Embryonic facial prominence (tissue), 1 donor: ENCODE measurements around the gene AAGAB.
"Not testable (repeated sequence)": the region's sequence is repeated elsewhere in the genome, so short reads cannot be mapped to it uniquely, and the experiment has no call there.

Source experiments
- DNase-seq: peaks from one replicate; pipeline ENCODE4 v3.0.0-alpha.2; 2016; ENCODE audit errors: extremely low spot score

Gene AAGAB, protein sequence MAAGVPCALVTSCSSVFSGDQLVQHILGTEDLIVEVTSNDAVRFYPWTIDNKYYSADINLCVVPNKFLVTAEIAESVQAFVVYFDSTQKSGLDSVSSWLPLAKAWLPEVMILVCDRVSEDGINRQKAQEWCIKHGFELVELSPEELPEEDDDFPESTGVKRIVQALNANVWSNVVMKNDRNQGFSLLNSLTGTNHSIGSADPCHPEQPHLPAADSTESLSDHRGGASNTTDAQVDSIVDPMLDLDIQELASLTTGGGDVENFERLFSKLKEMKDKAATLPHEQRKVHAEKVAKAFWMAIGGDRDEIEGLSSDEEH

DNA sequence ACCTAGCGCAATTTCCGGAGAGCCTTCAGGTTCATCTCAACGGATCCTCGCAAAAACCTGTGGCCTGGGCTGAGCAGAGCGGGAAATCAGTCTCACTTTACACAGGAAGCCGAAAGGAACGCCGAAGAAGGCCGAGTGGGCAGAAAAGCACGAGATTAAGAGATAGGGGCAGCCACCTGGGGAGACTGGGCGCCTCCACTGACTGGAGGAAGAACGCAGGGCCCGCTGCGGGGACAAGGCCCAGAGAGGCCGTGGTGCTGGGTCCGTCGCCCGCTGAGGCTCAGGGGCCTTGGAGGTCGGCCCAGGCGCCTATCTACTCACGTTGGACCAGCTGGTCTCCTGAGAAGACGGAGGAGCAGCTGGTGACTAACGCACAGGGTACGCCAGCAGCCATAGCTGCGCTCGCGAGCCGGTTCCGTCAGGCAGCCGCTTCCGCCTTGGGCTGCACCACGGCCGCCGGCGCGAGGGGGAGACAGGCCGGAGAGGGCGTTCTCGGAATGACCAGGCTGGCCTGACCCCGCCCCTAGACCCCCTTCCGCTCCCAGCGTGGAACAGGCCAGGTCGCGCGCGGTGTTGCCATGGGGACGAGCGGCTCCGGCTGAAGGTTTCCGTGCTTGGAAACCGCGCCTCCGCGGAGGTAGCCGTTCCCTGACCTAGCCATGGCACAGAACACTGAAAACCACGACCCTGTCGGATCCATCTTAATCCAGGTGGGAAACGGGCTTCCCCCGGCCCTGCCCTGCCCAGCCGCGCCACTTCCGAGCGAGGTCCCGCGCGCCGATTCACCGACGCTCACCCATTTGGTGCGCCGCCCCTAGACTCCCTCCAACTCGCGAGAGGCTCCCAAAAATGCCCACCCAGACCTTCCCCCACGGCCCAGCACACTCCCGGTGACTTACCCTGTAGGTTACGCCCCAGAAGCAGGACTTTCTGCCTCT, at the start of gene AAGAB, which contains the start of gene IQCH:
TSS of gene AAGAB (minus strand) at position 424 of the 938 bp plus-strand sequence. CDS start at position 394, 30 bp downstream.
TSS of gene IQCH (plus strand) at position 549 of the 938 bp plus-strand sequence. CDS start at position 660, 111 bp downstream.
- peak; percentile 88 for DNase-seq

DNA sequence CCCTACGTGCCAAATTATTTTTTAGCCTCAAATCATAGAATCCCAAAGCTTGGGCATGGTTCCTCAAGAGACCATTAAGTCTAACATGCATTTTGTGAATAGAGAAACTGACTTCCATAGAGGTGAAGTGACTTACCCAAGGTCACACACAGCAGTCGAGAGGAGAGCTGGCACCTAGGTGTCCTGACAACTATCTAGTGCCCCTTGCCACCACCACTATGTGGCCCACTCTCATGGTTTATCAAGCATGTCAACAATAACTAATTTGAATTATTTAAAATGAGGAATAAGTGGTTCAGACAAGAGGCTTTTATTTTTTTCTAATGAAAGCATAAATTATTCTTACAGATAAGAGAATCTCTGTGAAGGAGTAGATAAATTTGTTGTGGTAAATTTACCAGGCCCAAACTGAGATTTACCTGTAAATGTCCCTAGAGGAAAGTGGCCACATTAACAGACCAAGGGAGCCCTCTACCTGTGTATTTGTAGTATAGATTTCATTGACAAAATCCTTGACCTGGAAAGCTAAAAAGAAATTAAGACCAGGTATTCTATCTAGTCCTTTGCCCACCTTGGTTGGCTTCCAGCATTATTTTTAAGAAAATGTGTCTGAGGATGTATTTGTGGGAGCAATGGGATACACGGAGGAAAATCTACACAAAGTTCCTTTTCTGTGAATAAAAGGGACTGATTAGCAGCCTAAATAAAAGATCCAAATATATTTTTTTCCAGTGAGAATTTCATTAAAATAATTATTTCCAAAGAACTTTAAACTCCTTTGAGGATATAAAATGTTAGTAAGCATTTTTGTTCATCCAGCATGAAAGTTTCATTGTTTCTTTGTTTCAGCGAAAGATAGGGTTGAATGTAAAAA, 49.3 kb upstream of the AAGAB start:
- DNase-seq, result no peak

DNA sequence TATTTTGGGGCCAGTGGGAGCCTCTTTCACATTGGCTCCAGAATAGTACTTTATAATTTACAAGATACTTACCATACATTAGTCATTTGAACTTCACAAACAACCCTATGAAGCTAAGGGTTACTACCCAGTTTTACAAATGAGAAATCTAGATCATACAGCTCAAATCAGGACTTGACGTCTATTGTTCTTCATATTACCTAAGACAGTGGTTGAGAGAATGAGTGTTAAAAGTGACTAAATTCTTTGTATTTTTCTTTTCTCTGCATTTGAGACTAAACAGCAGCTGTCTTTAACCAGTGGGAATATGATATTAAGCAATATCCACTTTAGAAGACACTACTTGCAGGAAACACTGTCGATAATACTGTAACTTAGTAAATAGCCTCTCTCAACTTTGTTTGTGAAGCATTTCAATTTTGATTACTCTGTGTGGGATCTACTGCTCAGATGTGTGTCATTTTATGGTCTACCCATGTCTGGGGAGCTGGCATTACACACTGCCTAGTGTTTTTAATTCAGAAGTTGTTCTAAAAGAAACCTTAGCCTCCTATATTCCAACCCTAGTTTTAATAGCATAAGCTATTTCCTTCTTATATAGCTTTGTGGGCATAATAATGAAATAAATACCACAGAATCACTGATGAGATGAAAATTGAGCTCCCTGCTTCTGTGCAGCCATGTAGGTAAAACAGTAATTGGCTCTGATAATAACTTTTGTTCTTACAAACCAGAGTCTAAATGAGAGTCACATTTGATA, 46.0 kb upstream of the AAGAB start:
- no peak for DNase-seq

DNA sequence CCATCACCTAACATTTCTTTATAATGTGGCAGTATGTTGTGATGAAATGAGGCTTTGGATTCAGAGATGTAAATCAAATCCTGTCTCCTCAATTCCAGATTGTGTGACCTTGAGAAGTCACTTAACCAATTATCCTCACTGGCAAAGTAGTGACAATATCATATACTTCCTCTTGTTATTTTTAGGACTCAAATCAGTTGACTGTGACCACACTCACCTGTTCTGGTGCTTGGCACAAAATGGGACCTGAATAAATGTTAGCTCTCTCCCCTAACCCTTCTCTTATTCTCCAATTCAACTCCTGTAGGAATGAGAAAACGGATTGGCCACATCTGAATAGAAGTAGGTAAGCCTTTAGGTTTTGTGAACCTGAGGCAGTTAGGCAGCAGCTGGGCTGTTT, 42.2 kb upstream of the AAGAB start:
- no peak for DNase-seq

DNA sequence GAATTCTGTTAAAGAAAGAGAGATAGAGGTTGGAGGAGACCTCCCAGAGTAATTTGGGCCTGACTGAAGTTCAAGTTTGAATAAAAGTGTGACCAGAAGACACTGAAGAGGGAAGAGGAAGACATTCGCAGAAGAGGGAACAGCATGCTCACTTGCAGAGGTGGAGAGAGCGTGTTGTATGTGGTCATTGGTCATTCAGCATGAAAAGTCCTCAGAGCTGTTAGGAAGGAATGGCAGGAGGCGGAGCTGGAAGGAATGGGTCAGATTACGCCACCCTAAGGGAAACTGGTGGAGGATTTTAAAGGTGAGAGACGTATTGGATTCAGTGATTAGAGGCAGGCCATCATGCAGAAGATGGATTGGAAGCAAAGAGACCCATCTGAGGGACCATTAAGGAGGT, 41.7 kb upstream of the AAGAB start:
- no peak for DNase-seq

DNA sequence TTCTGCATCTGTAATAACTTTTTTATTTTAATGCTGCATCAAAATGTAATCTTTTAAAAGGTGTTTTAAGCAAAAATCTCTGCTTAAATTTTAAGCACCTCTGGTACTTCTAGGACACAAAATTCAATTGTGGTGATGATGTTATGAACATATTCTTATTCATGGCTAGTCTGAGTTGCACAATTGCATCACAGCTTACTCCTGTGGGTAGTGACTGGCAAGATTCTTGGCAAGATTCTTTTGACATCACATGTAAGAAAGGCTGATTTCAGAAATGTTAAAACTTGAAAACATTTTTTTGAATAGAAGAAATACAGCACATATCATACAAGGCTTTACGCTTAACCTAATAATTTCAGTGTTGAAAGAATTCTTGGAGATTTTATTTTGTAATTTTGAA, 35.9 kb upstream of the AAGAB start:
- DNase-seq, result no peak

DNA sequence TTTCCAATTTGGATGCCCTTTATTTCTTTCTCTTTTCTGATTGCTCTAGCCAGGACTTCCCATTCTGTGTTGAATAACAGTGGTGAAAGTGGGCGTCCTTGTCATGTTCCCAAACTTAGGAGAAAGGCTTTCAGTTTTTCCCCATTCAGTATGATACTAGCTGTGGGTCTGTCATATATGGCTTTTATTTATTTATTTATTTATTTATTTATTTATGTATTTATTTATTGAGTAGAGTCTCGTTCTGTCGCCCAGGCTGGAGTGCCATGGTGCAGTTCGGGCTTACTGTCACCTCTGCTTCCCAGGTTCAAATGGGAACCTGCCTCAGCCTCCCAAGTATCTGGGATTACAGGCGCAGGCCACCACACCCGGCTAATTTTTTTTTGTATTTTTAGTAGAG, 31.9 kb upstream of the AAGAB start:
- DNase-seq, result not testable (repeated sequence)

DNA sequence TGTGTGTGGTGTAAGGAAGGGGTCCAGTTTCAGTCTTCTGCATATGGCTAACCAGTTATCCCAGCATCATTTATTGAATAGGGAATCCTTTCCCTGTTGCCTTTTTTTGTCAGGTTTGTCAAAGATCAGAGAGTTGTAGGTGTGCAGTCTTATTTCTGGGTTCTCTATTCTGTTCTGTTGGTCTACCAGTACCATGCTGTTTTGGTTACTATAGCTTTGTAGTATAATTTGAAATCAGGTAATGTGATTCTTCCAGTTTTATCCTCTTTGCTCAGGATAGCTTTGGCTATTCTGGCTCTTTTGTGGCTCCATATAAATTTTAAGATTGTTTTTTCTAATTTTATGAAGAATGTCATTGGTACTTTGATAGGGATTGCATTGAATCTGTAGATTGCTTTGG, 31.2 kb upstream of the AAGAB start:
- not testable (repeated sequence) for DNase-seq

DNA sequence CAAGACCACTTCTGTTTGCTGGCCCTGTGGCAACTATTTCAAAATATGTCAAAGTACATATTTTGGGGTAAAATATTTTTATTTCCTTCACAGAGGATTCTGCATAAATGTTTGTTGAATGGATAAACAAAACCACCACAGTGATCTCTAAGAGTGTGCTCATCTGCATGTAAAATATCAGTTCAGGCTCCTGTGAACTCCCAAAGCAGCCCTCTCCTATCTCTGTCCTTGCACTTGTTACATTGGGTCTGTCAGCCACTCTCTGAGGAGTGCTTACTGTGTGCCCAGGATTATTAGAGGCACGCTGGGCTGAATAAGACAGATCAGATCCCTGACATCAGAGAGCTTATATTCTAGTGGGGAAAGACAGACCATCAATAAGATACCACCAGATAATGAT, 27.3 kb upstream of the AAGAB start:
- no peak for DNase-seq

DNA sequence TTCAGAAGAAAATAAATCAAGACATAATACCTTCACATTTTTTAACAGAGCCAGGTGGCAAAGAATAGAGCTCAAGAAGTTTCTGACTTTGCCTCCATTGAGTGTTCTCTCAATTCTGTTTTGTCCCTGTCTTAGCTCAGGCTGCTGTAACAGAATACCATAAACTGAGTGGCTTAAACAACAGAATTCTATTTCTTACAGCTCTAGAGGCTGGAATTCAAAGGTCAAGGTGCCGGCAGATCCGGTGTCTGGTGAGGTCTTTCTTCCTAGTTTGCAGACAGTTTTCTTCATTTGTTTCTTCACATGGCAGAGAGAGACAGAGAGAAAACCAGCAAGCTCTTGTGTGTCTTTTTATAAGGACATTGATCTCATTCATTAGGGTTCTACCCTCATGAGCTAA, 25.8 kb upstream of the AAGAB start:
- no peak for DNase-seq

DNA sequence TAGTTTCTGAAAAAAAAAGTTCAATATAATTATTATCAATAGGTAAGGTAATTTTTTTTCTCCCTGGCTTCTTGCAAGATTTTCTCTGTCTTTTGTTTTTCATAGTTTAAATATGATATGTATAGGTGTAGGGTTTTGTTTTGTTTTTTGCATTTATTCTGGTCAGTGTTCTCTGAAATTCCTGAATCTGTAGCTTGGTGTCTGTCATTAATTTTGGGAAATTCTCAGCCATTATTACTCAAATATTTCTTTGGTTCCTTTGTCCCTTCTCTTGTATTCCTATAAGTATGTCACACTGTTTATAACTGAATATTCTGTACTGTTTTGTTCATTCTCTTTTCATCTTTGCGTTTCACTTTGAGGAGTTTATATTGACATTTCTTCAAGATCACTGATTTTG, 22.2 kb upstream of the AAGAB start:
- no peak for DNase-seq

DNA sequence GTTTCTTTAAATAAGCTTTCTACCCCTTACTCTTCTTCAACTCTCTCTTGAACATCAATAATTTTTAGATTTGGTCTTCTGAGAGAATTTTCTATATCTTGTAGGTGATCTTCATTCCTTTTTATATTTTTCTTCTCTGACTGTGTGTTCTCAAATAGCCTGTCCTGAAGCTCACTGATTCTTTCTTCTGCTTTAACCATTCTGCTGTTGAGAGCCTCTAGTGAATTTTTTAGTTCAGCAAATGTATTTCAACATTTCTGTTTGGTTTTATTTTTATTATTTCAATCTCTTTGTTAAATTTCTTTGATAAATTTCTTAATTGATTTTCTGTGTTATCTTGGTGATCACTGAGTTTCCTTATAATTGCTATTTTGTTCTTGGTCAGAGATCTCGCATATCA, 19.8 kb upstream of the AAGAB start:
- no peak for DNase-seq

DNA sequence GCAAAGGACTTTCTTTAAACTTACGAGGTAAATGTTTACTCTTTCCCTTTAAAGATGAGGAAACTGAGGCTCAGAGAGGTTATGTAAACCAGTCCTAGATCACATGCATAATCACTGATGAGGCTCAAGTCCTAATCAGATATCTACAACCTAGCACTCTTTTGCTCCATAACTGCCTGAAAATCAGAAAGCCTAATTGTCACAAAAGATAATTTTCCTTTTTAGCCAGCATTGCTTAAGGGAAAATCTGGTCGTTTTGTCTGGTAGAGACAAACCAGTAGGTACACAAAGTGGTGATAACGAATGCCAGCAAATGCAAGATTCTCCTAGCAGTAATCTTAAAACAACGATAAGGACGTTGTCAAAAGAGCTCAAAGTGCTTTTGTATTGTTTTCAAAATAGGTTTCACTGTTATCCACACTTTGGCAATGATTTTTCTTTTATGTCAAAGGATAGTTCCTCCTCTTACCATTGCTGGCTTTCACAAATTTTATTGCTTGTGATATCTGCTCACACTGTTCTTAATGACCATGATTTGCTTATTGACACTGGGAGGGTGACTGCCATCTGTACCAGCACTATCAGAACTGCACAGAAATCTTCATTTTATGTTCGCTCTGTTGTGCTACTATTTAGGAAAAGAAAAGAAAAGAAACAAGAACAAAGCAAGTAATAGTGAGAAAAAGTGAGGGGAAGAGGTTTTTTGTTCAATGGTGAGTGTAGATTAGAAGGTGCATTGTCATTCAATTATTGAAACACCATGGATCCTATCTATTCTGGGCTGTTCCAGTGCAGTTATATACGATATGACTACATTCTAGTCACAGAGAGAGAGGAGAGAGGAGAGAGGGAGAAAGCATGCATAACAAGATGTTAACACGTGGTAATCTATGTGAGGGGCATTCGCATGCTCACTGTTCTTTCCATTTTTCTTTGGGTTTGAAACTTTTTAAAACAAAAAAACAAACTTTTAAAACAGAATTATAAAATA, 13.8 kb upstream of the AAGAB start:
- no peak for DNase-seq

DNA sequence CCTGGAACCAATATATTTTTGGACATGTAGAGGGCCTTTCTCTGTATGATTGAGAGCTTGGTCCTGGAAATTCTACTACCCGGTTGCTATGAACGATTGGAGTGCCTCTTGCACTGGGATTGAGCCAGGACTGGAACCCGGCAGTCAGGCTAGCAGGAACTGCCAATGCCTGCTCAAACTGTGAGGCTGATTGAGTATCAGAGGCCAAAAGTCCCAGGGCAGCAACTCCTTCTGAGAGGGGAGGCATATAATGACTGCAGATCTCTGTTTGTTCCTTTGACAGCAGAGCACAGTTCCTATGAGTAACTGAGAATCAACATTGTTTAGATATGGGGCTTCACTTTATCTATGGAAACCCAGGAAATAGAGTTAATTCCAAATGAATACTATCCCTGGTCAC, 13.0 kb upstream of the AAGAB start:
- no peak for DNase-seq

DNA sequence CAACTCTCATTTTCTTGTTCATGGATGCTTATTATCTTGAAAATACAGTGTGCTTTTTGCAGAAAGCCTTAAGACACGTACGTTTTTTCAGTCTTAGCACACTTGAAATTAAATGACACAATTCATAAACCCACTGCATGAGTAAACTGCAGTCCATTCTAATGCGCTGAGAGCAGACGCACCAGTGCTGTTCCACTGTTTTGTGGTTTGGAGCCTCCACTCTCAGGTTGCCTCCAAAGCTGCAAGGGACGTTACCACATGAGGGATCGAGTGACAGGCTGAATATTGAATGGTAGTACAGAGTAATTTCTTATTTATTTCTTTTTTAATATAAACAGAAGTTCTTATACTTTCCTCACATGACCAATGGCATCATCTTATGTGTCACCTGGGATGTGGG, 12.4 kb upstream of the AAGAB start:
- DNase-seq, result no peak

DNA sequence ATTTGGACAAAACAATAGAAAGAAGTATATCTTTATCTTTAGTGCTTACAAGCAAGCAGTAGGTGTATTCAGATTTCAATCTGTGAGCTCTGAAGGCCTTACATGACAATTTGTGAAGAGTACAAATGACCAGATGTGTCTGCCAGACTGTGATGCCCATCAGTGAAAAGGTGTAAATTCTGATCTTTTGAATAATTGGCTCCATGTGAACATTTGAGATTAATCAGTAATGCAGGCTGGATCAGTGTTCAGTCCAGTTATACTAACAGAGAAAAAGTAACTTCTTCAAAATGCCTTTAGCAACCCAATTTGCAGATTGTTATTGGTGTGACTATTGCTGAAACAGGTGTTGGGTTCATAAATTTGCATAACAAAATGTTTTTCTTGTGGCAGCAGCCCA, 5.3 kb upstream of the AAGAB start:
- no peak for DNase-seq

DNA sequence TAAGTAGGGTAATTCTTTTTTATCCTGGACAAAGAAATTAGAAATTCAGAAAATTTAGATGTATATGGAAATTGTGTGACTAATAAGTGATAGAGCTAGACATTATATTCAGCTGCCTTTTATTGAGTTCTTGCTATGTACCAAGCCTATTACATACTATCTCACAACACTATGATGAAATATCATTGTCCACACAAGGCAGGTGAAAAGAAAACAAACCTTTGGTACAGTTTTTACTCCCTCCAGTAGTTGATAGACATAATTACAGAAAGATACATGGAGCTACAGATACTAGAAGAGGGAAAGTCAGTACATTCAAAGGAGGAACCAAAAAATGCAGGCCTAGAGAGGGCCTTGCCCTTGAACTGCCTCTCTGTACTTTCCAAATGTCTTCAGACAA, 4.9 kb upstream of the AAGAB start:
- no peak for DNase-seq

DNA sequence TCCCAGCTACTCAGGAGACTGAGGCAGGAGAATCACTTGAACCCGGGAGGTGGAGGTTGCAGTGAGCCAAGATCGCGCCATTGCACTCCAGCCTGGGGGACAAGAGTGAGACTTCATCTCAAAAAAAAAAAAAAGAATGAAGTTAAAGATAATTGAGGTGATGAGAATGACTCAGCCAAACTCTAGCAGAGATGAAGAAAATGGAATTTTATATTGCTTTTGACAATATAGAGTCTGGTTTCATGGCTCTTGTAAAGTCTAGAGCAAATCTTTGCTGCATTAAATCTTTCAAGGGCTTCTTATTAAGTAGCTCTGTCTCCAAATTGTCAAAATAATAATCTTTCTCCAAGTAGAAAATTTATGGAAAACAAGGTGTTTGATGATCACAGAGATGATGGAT, 4.0 kb upstream of the AAGAB start:
- not testable (repeated sequence) for DNase-seq

DNA sequence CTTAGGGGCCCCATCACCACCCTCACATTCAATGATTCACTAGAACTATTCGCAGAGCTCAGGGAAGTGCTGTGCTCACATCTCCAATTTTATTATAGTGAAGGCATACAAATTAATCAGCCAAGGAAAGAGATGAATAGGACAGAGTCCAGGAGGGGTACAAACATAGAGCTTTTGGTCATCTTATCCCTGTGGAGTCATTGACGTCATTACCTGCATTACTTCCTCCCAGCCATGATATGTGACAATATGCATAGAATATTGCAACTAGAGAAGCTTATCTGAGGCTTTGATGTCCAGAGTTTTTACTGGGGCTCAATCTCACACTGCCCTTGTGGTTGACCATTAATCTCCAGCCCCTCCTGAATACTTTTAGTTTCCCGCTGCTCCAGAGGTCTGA, 1.6 kb upstream of the AAGAB start:
- no peak for DNase-seq
